ENCODE data around the gene SLC22A1. TPM values are rescaled to one million over a fixed set of nuclear protein-coding genes. Genes with fewer than 3 reads are reported as not detected.
"Not testable (repeated sequence)": the region's sequence is repeated elsewhere in the genome, so short reads cannot be mapped to it uniquely, and the experiment has no call there.

The SLC22A1 gene
- total and polyA plus RNA-seq, 2 donors (not counting 1 experiment from before 2014, with no cell fraction given): 0.18 to 1.5 TPM

- no peak overlapping the region for H3K4me3 ChIP-seq (ENCODE audit: control extremely low read depth in 1 of 5, extremely low read depth in 1 of 5, insufficient read depth in 1 of 5, low read depth in 2 of 5, low read length in 4 of 5)
- no peaks in the 10 kb centered on the region for H3K27me3 Mint-ChIP-seq
- no peak for ATAC-seq (ENCODE audit: low read depth)
- H3K4me3 Mint-ChIP-seq: no peak overlapping the region
- POLR2A ChIA-PET: no interaction called here
- H4K20me1 ChIP-seq (ENCODE audit: control insufficient read depth, insufficient read depth, low read length, poor library complexity, severe bottlenecking): no peaks in the 10 kb centered on the region
- TF ChIP-seq CTCF (IDR thresholded peaks at IDR 0.05): no peak
- no peak for TF ChIP-seq EZH2 (IDR thresholded peaks at IDR 0.05; ENCODE audit: borderline replicate concordance, insufficient read depth, low read depth, low read length, poor library complexity, severe bottlenecking)
- peaks cover 6% of the 10 kb centered on the region for H3K9me3 Mint-ChIP-seq (ENCODE audit: insufficient read depth)
- WGBS (ENCODE audit: insufficient coverage): 92% methylated on average over 12 of the region's 12 CpGs
- no peaks in the 10 kb centered on the region for H3K79me2 ChIP-seq (ENCODE audit: control insufficient read depth, insufficient read depth, low read length)
- H3K4me1 Mint-ChIP-seq: no peaks in the 10 kb centered on the region
- peaks cover 0 to 3% (median 0%) of the 10 kb centered on the region in 4 experiments for H3K27me3 ChIP-seq (replicated peaks in 1 of 4; ENCODE audit: control extremely low read depth in 1 of 4, control insufficient read depth in 3 of 4, insufficient read depth in 4 of 4, low read length in 3 of 4)
- CTCF ChIA-PET: interaction anchor here (0.6 to 0.7 kb wide), 2 partner anchors 323 to 805 kb away, joined by 3 read pairs; no protein-coding TSS in a partner anchor
- intact Hi-C loops (cut with micrococcal nuclease): no loop called here
- peaks cover 0 to 4% of the 10 kb centered on the region in 2 donors for H3K4me1 ChIP-seq (ENCODE audit: control insufficient read depth in 2 of 2, insufficient read depth in 2 of 2, low read length in 2 of 2)
- no peak overlapping the region for H2AFZ ChIP-seq (ENCODE audit: insufficient read depth, low read depth, low read length, poor library complexity, severe bottlenecking)
- H3K36me3 ChIP-seq (replicated peaks in 1 of 2; ENCODE audit: control extremely low read depth in 1 of 2, control insufficient read depth in 1 of 2, extremely low read depth in 1 of 2, insufficient read depth in 2 of 2, low read length in 1 of 2): no peaks in the 10 kb centered on the region
- no peak overlapping the region for H3K27ac Mint-ChIP-seq
- no peak overlapping the region for H3K4me2 ChIP-seq (replicated peaks; ENCODE audit: low read depth, low read length, poor library complexity, severe bottlenecking)
- H3K9ac ChIP-seq (ENCODE audit: low read length): no peak overlapping the region
- DNase-seq: no peak
- no peaks in the 10 kb centered on the region for H3K9me3 ChIP-seq (ENCODE audit: control extremely low read depth in 1 of 3, control insufficient read depth in 2 of 3, insufficient read depth in 1 of 3, low read length in 2 of 3)
- H3K27ac ChIP-seq (ENCODE audit: low read length in 2 of 2): no peak overlapping the region
Measured at GRCh38 chr6:160139420-160139851, 17.8 kb downstream of the SLC22A1 start.

- H3K4me2 ChIP-seq (replicated peaks; ENCODE audit: low read depth, low read length, poor library complexity, severe bottlenecking); H3K4me1 Mint-ChIP-seq; ATAC-seq (ENCODE audit: low read depth); H3K4me3 Mint-ChIP-seq; POLR2A ChIA-PET; H3K4me3 ChIP-seq (ENCODE audit: control extremely low read depth in 1 of 5, extremely low read depth in 1 of 5, insufficient read depth in 1 of 5, low read depth in 2 of 5, low read length in 4 of 5); H3K27ac ChIP-seq (ENCODE audit: low read length in 2 of 2); H3K79me2 ChIP-seq (ENCODE audit: control insufficient read depth, insufficient read depth, low read length); H3K27me3 ChIP-seq (replicated peaks in 1 of 4; ENCODE audit: control extremely low read depth in 1 of 4, control insufficient read depth in 3 of 4, insufficient read depth in 4 of 4, low read length in 3 of 4); intact Hi-C loops (cut with micrococcal nuclease); H3K9me3 ChIP-seq (ENCODE audit: control extremely low read depth in 1 of 3, control insufficient read depth in 2 of 3, insufficient read depth in 1 of 3, low read length in 2 of 3); H2AFZ ChIP-seq (ENCODE audit: insufficient read depth, low read depth, low read length, poor library complexity, severe bottlenecking); H3K27ac Mint-ChIP-seq; H4K20me1 ChIP-seq (ENCODE audit: control insufficient read depth, insufficient read depth, low read length, poor library complexity, severe bottlenecking); H3K9me3 Mint-ChIP-seq (ENCODE audit: insufficient read depth); H3K9ac ChIP-seq (ENCODE audit: low read length); H3K36me3 ChIP-seq (replicated peaks in 1 of 2; ENCODE audit: control extremely low read depth in 1 of 2, control insufficient read depth in 1 of 2, extremely low read depth in 1 of 2, insufficient read depth in 2 of 2, low read length in 1 of 2); DNase-seq; H3K4me1 ChIP-seq (ENCODE audit: control insufficient read depth in 2 of 2, insufficient read depth in 2 of 2, low read length in 2 of 2); H3K27me3 Mint-ChIP-seq: not testable (repeated sequence)
- CTCF ChIA-PET: interaction anchor here (0.6 kb wide), 1 partner anchor 1233 kb away, joined by 3 read pairs; no protein-coding TSS in a partner anchor
- WGBS (ENCODE audit: insufficient coverage): no CpG with 5 or more reads among the region's 3 CpGs
Measured at GRCh38 chr6:160140493-160140892, 18.9 kb downstream of the SLC22A1 start.

All from B cell (primary cell).